Measurements from ENCODE around the gene DGUOK.
"Not testable (repeated sequence)": the region's sequence is repeated elsewhere in the genome, so short reads cannot be mapped to it uniquely, and the experiment has no call there.

Gene DGUOK

GRCh38 chr2:73901143-73901542 is 25.5 kb upstream of the DGUOK start:
- H3K4me3 ChIP-seq (ENCODE audit: low read depth, low read length, poor library complexity, severe bottlenecking), result no peak overlapping the region
- no peaks in the 10 kb centered on the region for H3K79me2 ChIP-seq (ENCODE audit: insufficient read depth, low read length)
- no peak overlapping the region for H3K9ac ChIP-seq (ENCODE audit: low read length)
- H3K27ac ChIP-seq (ENCODE audit: low read depth, low read length, poor library complexity, severe bottlenecking), result no peak overlapping the region
- no peaks in the 10 kb centered on the region for H3K36me3 ChIP-seq (ENCODE audit: insufficient read depth, low read length)
- no peak overlapping the region for H3K4me2 ChIP-seq (ENCODE audit: low read length)
- H3K27me3 ChIP-seq (ENCODE audit: insufficient read depth, low read length), result no peaks in the 10 kb centered on the region
- H4K20me1 ChIP-seq (ENCODE audit: insufficient read depth, low read length), result no peaks in the 10 kb centered on the region
- H2AFZ ChIP-seq (ENCODE audit: low read length), result no peak overlapping the region
- no peaks in the 10 kb centered on the region for H3K4me1 ChIP-seq (ENCODE audit: insufficient read depth, low read length, severe bottlenecking)
- no peaks in the 10 kb centered on the region for H3K9me2 ChIP-seq (ENCODE audit: low read depth, low read length)
- H3F3A ChIP-seq (ENCODE audit: insufficient read depth, low read length), result no peaks in the 10 kb centered on the region
- TF ChIP-seq CTCF (IDR thresholded peaks at IDR 0.05; ENCODE audit: low read length), result no peak
- TF ChIP-seq EZH2 (IDR thresholded peaks at IDR 0.05; ENCODE audit: borderline replicate concordance, low read length), result no peak
- no peaks in the 10 kb centered on the region for H3K9me3 ChIP-seq (ENCODE audit: low read length)

- Histone ChIP-seq H3K79me2 (ENCODE audit: insufficient read depth, low read length) (no peaks in the 10 kb centered on the region), H3K27ac (ENCODE audit: low read depth, low read length, poor library complexity, severe bottlenecking) (no peak overlapping the region), H3K9me3 (ENCODE audit: low read length) (no peaks in the 10 kb centered on the region), H3K9ac (ENCODE audit: low read length) (no peak overlapping the region), H3K36me3 (ENCODE audit: insufficient read depth, low read length) (no peaks in the 10 kb centered on the region), H2AFZ (ENCODE audit: low read length) (no peak overlapping the region), H3K9me2 (ENCODE audit: low read depth, low read length) (no peaks in the 10 kb centered on the region), H4K20me1 (ENCODE audit: insufficient read depth, low read length) (no peaks in the 10 kb centered on the region), H3K27me3 (ENCODE audit: insufficient read depth, low read length) (no peaks in the 10 kb centered on the region), H3K4me3 (ENCODE audit: low read depth, low read length, poor library complexity, severe bottlenecking) (no peak overlapping the region), H3F3A (ENCODE audit: insufficient read depth, low read length) (no peaks in the 10 kb centered on the region), H3K4me1 (ENCODE audit: insufficient read depth, low read length, severe bottlenecking) (no peaks in the 10 kb centered on the region), H3K4me2 (ENCODE audit: low read length) (no peak overlapping the region)
- no peak for TF ChIP-seq CTCF (IDR thresholded peaks at IDR 0.05; ENCODE audit: low read length)
- TF ChIP-seq EZH2 (IDR thresholded peaks at IDR 0.05; ENCODE audit: borderline replicate concordance, low read length), result no peak
Observed at GRCh38 chr2:73902284-73902683, 24.4 kb upstream of the DGUOK start.

- no peaks in the 10 kb centered on the region for H3K4me1 ChIP-seq (ENCODE audit: insufficient read depth, low read length, severe bottlenecking)
- H3K9me3 ChIP-seq (ENCODE audit: low read length), result no peaks in the 10 kb centered on the region
- no peak overlapping the region for H3K4me3 ChIP-seq (ENCODE audit: low read depth, low read length, poor library complexity, severe bottlenecking)
- no peak for TF ChIP-seq CTCF (IDR thresholded peaks at IDR 0.05; ENCODE audit: low read length)
- no peak for TF ChIP-seq EZH2 (IDR thresholded peaks at IDR 0.05; ENCODE audit: borderline replicate concordance, low read length)
- H2AFZ ChIP-seq (ENCODE audit: low read length), result no peak overlapping the region
- no peak overlapping the region for H3K27ac ChIP-seq (ENCODE audit: low read depth, low read length, poor library complexity, severe bottlenecking)
- no peaks in the 10 kb centered on the region for H3K36me3 ChIP-seq (ENCODE audit: insufficient read depth, low read length)
- no peak overlapping the region for H3K4me2 ChIP-seq (ENCODE audit: low read length)
- H3K27me3 ChIP-seq (ENCODE audit: insufficient read depth, low read length), result no peaks in the 10 kb centered on the region
- no peaks in the 10 kb centered on the region for H3K79me2 ChIP-seq (ENCODE audit: insufficient read depth, low read length)
- no peaks in the 10 kb centered on the region for H3F3A ChIP-seq (ENCODE audit: insufficient read depth, low read length)
- no peaks in the 10 kb centered on the region for H4K20me1 ChIP-seq (ENCODE audit: insufficient read depth, low read length)
- H3K9ac ChIP-seq (ENCODE audit: low read length), result no peak overlapping the region
- no peaks in the 10 kb centered on the region for H3K9me2 ChIP-seq (ENCODE audit: low read depth, low read length)
Observed at GRCh38 chr2:73903313-73903712, 23.4 kb upstream of the DGUOK start.

GRCh38 chr2:73903949-73904613 is 22.6 kb upstream of the DGUOK start:
- not testable (repeated sequence) for H3K9ac ChIP-seq (ENCODE audit: low read length); H3K9me3 ChIP-seq (ENCODE audit: low read length); H3K36me3 ChIP-seq (ENCODE audit: insufficient read depth, low read length); H4K20me1 ChIP-seq (ENCODE audit: insufficient read depth, low read length); H3F3A ChIP-seq (ENCODE audit: insufficient read depth, low read length); H3K9me2 ChIP-seq (ENCODE audit: low read depth, low read length); H3K27me3 ChIP-seq (ENCODE audit: insufficient read depth, low read length); H3K4me3 ChIP-seq (ENCODE audit: low read depth, low read length, poor library complexity, severe bottlenecking); H3K27ac ChIP-seq (ENCODE audit: low read depth, low read length, poor library complexity, severe bottlenecking); H3K79me2 ChIP-seq (ENCODE audit: insufficient read depth, low read length); H3K4me1 ChIP-seq (ENCODE audit: insufficient read depth, low read length, severe bottlenecking); H3K4me2 ChIP-seq (ENCODE audit: low read length); H2AFZ ChIP-seq (ENCODE audit: low read length)

Measured in OCI-LY1 (cell line).